Natural killer cell (primary cell): Measurements from ENCODE around the gene COL19A1. TPM values are rescaled to one million over a fixed set of nuclear protein-coding genes. Genes with fewer than 3 reads are reported as not detected.

ENCODE experiments used
- ATAC-seq, 3 donors: fragments of 150-1000 bp in 2 of 3; fragments of 200-7000 bp in 1 of 3; cut with Tn5 transposase; 1 replicate in 1 of 3; 2 replicates in 2 of 3; pipeline ENCODE4 v1.10.0; 2021; ENCODE audit warnings: mild to moderate bottlenecking in 2 of 3, moderate library complexity in 2 of 3
- DNase-seq, 2 donors: peaks; one replicate each; pipeline versions ENCODE4 v3.0.0 to v3.0.0-alpha.2; 2013 to 2021; ENCODE audit warnings: mixed read lengths in 1 of 2
- H3K27ac ChIP-seq: one replicate; pipeline ENCODE4 v1.5.1; 2013; ENCODE audit warnings: mild to moderate bottlenecking, low read length
- H3K27me3 ChIP-seq: one replicate; pipeline ENCODE4 v1.6.1; 2013; ENCODE audit warnings: low read length; ENCODE audit not compliant: control insufficient read depth, insufficient read depth
- H3K36me3 ChIP-seq: one replicate; pipeline ENCODE4 v1.6.1; 2013; ENCODE audit warnings: low read length; ENCODE audit not compliant: control insufficient read depth, insufficient read depth
- H3K4me1 ChIP-seq: one replicate; pipeline ENCODE4 v1.6.1; 2013; ENCODE audit warnings: low read length; ENCODE audit not compliant: control insufficient read depth, insufficient read depth
- H3K4me3 ChIP-seq: one replicate; pipeline ENCODE4 v1.5.1; 2013; ENCODE audit warnings: low read length
- H3K9me3 ChIP-seq: one replicate; pipeline ENCODE4 v1.6.1; 2013; ENCODE audit warnings: low read length; ENCODE audit not compliant: control insufficient read depth, insufficient read depth
- H3K27ac Mint-ChIP-seq, 2 donors: one replicate each; pipeline ENCODE4 v1.8.0; 2022; ENCODE audit warnings: mild to moderate bottlenecking in 2 of 2, mixed read lengths in 2 of 2, moderate library complexity in 1 of 2
- H3K27me3 Mint-ChIP-seq, 2 donors: one replicate each; pipeline ENCODE4 v1.8.0; 2022; ENCODE audit warnings: low read depth in 2 of 2, mixed read lengths in 2 of 2
- H3K36me3 Mint-ChIP-seq: one replicate; pipeline ENCODE4 v1.8.0; 2022; ENCODE audit warnings: mixed read lengths
- H3K4me1 Mint-ChIP-seq, 2 donors: one replicate each; pipeline ENCODE4 v1.8.0; 2022; ENCODE audit warnings: mixed read lengths in 2 of 2
- H3K4me3 Mint-ChIP-seq: one replicate; pipeline ENCODE4 v1.8.0; 2022; ENCODE audit warnings: mild to moderate bottlenecking, moderate library complexity, mixed read lengths
- H3K9me3 Mint-ChIP-seq, 2 donors: one replicate each; pipeline ENCODE4 v1.8.0; 2022; ENCODE audit warnings: mixed read lengths in 2 of 2
- CTCF ChIP-seq: fragments of 200-600 bp; IDR thresholded peaks from one replicate; pipeline ENCODE4 v1.8.0; 2022; ENCODE audit warnings: antibody characterized with exemption
- WGBS: methylation state at CpG from one replicate; pipeline ENCODE4 v1.1.7; 2013; ENCODE audit warnings: missing lambda C conversion rate; ENCODE audit not compliant: insufficient coverage; 5-methylcytosine and 5-hydroxymethylcytosine counted together
- intact Hi-C: fragments of 100-400 bp; cut with micrococcal nuclease; formaldehyde crosslinking; loops from one replicate; pipeline ENCODE4 v1.14.2; 2022
- total RNA-seq, 4 donors: library from RNA; stranded (reverse); fragments of 120-200 nt in 1 of 4; gene quantifications; one replicate each; pipeline versions ENCODE4 v1.2.3 to v1.2.4, GENCODE V29; 2013 to 2022

COL19A1 gene
- total RNA-seq, 3 donors from 2014 or later (not counting 1 experiment from before 2014, with no cell fraction given), result 0.07 to 0.33 (median 0.18) TPM

- H3K4me3 Mint-ChIP-seq, result no peak overlapping the region
- no CpG with 5 or more reads among the region's 1 CpG for WGBS
- no peak for TF ChIP-seq CTCF
- no peaks in the 10 kb centered on the region for H3K9me3 Mint-ChIP-seq
- H3K36me3 ChIP-seq, result no peaks in the 10 kb centered on the region
- H3K4me1 Mint-ChIP-seq, result no peaks in the 10 kb centered on the region
- no peaks in the 10 kb centered on the region for H3K36me3 Mint-ChIP-seq
- no peaks in the 10 kb centered on the region for H3K9me3 ChIP-seq
- H3K27me3 Mint-ChIP-seq, result no peaks in the 10 kb centered on the region
- DNase-seq, result no peak
- no peak overlapping the region for H3K27ac Mint-ChIP-seq
- no peak overlapping the region for H3K4me3 ChIP-seq
- ATAC-seq, result no peak
- H3K27ac ChIP-seq, result no peak overlapping the region
- intact Hi-C loops, result no loop called here
- H3K4me1 ChIP-seq, result no peaks in the 10 kb centered on the region
- no peaks in the 10 kb centered on the region for H3K27me3 ChIP-seq
Measured at GRCh38 chr6:70124443-70124842, 258.1 kb downstream of the COL19A1 start.

GRCh38 chr6:70124882-70125545 lies 258.7 kb downstream of the COL19A1 start:
- Histone ChIP-seq H3K4me3 (no peak overlapping the region), H3K4me1 (no peaks in the 10 kb centered on the region), H3K27me3 (no peaks in the 10 kb centered on the region), H3K27ac (no peak overlapping the region), H3K36me3 (no peaks in the 10 kb centered on the region), H3K9me3 (no peaks in the 10 kb centered on the region)
- Mint-ChIP-seq H3K27ac (no peak overlapping the region), H3K36me3 (no peaks in the 10 kb centered on the region), H3K4me3 (no peak overlapping the region), H3K4me1 (no peaks in the 10 kb centered on the region), H3K9me3 (no peaks in the 10 kb centered on the region), H3K27me3 (no peaks in the 10 kb centered on the region)
- no peak for ATAC-seq
- intact Hi-C loops, result no loop called here
- 70% methylated on average over 3 of the region's 3 CpGs for WGBS
- DNase-seq, result no peak
- TF ChIP-seq CTCF, result no peak

- H3K27me3 ChIP-seq, result no peaks in the 10 kb centered on the region
- H3K27ac Mint-ChIP-seq, result no peak overlapping the region
Measured at GRCh38 chr6:70125602-70126001, 259.2 kb downstream of the COL19A1 start.

More at GRCh38 chr6:70125602-70126001, 259.2 kb downstream of the COL19A1 start:
- Mint-ChIP-seq H3K4me1 (no peaks in the 10 kb centered on the region), H3K9me3 (no peaks in the 10 kb centered on the region), H3K4me3 (no peak overlapping the region), H3K36me3 (no peaks in the 10 kb centered on the region), H3K27me3 (no peaks in the 10 kb centered on the region)
- no peaks in the 10 kb centered on the region for H3K9me3 ChIP-seq
- WGBS, result 80% methylated on average over 1 of the region's 3 CpGs
- no peak overlapping the region for H3K27ac ChIP-seq
- TF ChIP-seq CTCF, result no peak
- intact Hi-C loops, result no loop called here
- H3K4me1 ChIP-seq, result no peaks in the 10 kb centered on the region
- no peak for ATAC-seq
- H3K36me3 ChIP-seq, result no peaks in the 10 kb centered on the region
- no peak overlapping the region for H3K4me3 ChIP-seq
- no peak for DNase-seq
